ACHN (cell line): ENCODE results near the gene FBP1.

ENCODE experiments used
- DNase-seq: peaks from one replicate; pipeline ENCODE4 v3.0.0-alpha.2; 2015
- in situ Hi-C: cut with HindIII; loops from 2 replicates; pipeline ENCODE4 v1.10.0; 2017; ENCODE audit warnings: low sequenced_read_pairs, low pct_ligation_motif_present, low pct_unique_long_range_greater_than_20kb

Gene FBP1

DNA sequence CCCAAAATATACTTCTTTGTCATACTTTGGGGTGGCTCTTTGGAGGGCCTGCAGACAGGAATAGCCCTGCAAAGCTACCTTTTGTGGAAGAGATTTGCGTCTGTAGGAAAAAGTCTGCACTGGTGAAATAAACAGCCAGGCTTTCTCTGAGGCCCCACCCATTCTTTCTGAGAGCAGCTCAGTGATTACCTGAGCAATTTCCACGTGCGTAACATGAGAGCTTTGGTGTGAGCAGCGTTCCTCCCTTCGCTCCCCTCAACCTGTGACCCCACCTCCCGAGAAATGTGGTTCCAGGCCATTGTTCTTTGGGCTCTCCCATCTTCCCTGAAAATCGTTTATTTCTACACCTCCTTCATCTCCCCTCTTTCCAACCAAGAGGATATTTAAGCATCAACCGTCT, 23.8 kb upstream of the FBP1 start:
- in situ Hi-C loops, result no loop called here
- DNase-seq, result no peak

- in situ Hi-C loops, result no loop called here
- DNase-seq, result no peak
Measured at GRCh38 chr9:94657021-94657725, 17.9 kb upstream of the FBP1 start.

GRCh38 chr9:94656200-94656599, 16.9 kb upstream of the FBP1 start:
- no peak for DNase-seq
- in situ Hi-C loops, result no loop called here

DNA sequence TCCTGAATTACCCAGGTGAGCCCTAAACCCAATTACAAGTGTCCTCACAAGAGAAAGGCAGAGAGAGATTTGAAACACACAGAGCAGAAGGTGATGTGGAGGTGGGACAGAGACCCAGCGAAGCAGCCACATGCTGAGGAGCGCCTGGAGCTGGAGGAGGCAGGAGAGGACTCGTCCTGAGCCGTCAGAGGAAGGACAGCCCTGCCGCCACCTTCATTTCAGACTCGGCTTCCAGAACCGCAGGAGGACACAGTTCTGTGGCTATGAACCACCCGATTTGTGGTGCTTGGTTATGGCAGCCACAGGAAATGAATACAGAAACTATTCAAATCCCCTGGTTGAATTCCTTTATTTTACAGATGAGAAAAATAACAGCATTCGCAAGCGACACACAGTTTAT, 16.4 kb upstream of the FBP1 start:
- no peak for DNase-seq
- in situ Hi-C loops, result no loop called here

DNA sequence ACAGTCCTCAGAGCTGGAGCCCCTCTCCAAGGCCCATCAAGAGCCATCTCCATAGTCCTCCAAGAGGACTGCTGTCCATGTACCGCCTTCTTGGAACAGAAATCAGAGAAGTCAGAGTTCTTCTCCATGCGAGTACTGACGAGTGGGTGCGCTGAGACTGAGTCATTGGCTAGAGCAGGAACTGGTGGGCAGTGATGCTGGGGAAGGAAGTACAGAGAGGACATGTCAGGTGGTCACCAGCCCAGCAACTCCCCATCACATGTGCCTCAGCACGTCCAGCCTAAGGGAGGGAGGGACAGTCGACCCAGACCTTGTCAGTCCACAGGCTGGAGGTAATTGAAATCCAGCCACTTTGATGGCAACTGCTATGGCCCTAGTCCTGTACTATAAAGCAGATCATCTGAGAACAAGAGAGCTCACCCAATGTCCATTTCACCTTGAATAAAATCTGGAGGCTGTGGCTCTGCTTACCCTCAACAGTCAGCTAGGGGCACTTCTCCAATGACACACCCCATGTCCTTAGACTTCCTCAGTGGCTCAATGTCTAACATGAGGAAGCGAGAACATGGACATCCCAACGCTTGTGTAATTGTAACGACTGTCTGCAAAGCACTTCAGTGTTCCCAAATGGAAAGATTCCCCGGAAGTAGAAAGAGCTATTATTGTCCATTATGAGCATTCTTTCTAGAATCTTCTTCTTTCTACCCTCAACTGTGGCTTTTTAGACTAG, 15.0 kb upstream of the FBP1 start:
- DNase-seq, result no peak
- in situ Hi-C loops, result no loop called here

DNA sequence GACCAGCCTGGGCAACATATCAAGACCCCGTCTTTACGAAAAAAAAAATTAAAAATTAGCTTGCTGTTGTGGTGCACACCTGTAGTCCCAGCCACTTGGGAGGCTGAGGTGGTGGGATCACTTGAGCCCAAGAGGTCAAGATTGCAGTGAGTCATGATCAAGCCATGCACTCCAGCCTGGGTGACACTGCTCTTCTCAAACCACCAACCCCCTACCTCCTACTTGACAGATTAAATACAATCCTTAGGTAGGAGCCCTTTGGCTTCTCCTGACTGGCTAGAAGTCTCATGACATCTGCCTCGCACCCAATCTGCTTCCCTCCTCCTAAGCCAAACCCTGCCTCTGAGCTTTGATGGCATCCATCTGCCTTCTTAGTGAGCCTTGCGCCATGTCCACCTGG, 11.6 kb upstream of the FBP1 start:
- in situ Hi-C loops, result no loop called here
- no peak for DNase-seq

- no peak for DNase-seq
- in situ Hi-C loops, result no loop called here
Measured at GRCh38 chr9:94649100-94649819, 9.9 kb upstream of the FBP1 start.

DNA sequence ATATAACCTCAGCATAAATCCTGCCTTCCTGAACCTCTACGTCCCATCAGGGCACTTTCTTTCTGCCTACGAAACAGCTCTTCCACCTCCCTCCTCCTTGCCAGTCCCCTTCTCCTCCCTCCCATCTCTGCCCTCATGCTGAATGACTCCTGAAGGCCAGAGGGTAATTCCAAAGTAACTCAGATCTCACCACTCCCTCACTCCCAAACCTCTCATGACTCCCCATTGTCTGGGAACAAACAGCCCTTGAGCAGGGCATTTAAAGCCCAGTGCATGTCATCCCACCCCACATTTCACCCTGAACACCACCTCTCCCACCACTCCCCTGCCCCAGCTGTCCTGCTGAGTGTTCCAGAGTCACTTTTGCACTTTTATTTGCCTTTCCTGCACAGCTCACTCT, 8.9 kb upstream of the FBP1 start:
- in situ Hi-C loops, result no loop called here
- DNase-seq, result no peak

- DNase-seq, result no peak
- in situ Hi-C loops, result no loop called here
Measured at GRCh38 chr9:94645901-94646300, 6.6 kb upstream of the FBP1 start.

GRCh38 chr9:94644543-94644942, 5.2 kb upstream of the FBP1 start:
- no peak for DNase-seq
- in situ Hi-C loops, result no loop called here

GRCh38 chr9:94643741-94644140, 4.4 kb upstream of the FBP1 start:
- in situ Hi-C loops, result no loop called here
- DNase-seq, result no peak

GRCh38 chr9:94643176-94643575, 3.9 kb upstream of the FBP1 start:
- in situ Hi-C loops, result no loop called here
- no peak for DNase-seq

DNA sequence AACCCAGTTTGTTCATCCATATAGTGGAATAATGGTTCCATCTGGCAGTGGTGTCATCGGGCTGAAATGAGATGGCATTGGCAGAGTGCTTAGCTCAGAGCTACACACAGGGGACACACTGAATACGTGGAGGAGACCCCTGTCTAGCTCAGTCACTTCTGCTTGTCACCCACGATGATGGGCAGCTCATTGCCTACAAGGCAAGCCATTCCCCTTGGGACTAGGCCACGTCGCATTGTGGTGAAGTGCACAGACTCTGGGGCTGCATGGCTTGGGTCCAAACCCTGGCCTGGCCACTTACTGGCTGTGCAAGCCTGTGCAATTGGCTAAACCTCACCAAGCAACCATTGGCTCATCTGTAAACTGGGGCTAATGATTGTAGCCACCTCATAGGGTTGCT, 3.2 kb upstream of the FBP1 start:
- no peak for DNase-seq
- in situ Hi-C loops, result no loop called here

GRCh38 chr9:94639999-94640376, 670 bp upstream of the FBP1 start:
- DNase-seq, result no peak
- in situ Hi-C loops, result no loop called here

GRCh38 chr9:94638335-94639060, 820 bp downstream of the FBP1 start:
- in situ Hi-C loops, result no loop called here
- DNase-seq, result no peak

DNA sequence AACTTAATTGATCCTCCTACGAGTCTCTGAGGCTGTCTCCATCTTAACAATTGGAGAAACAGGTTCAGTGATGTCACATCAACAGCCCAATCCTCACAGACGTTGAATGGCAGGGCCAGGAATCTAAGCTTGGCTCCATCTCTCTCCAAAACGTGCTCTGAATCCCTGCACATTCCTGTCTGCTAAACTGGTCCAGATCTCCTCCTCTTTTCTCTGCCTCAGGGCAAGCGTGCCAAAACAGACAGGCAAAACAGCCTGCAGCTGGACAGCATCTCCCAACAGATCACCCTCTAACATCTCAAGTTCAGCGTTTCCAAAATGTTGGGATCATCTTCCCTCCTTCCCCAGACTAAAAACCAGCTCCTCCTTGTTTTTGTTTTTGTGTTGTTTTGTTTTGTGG, 6.6 kb downstream of the FBP1 start:
- DNase-seq, result no peak
- in situ Hi-C loops, result no loop called here

DNA sequence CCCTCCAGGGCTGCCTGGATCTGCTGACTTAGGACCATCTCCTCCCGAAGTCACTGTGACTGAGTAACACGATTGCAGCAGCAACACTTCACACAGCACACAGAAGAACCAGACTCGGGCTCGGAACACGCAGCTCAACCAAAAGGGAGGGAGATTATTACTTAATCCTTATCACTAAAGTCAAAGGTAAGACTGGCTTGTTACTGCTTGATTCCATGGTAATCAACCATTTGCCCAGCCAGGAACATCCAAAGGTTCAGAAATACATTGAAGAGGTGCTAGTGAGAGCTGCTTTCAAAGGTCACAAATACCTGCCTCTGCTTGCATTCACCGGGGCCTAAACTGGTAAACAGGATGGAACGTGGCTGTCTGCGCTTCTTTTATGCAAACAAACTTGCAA, 7.7 kb downstream of the FBP1 start:
- DNase-seq, result no peak

DNA sequence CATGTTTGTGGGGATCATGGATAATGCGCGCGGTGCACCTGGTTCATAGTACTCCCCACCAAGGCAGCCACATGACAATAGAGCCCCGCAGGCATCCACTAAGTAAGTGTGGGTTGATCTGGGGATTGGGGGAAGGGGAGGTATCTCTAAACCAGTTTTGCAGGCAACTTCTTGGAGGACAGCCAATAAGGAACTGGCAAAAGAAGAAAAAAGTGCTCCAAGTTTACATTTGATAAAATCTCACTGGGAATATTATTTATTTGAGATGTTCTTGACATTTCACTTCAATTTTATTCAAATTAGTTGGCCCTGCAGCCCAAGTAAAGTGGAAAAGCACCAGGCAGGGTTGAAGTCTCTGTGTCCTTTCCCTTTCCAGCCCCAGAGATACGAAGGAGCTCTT, 8.5 kb downstream of the FBP1 start:
- DNase-seq, result no peak
- in situ Hi-C loops, result no loop called here

More for the DNA sequence above, 7.7 kb downstream of the FBP1 start:
- in situ Hi-C loops, result no loop called here

- in situ Hi-C loops, result no loop called here
- DNase-seq, result no peak
Measured at GRCh38 chr9:94630281-94630680, 9.0 kb downstream of the FBP1 start.
